ENCODE measurements around the gene DTYMK. TPM values are rescaled to one million over a fixed set of nuclear protein-coding genes. Genes with fewer than 3 reads are reported as not detected.

The DTYMK gene
- total RNA-seq, 2 experiments from 2014 or later, result 88.0 to 93.8 TPM

Other genes starting within 250 kb of the DTYMK start
- 10 to 100 TPM; 81.2 to 88.4 TPM for gene STK25, start 178.2 kb downstream of the DTYMK start, total RNA-seq
- gene BOK, start 128.1 kb downstream of the DTYMK start, total RNA-seq, result not detected
- gene THAP4, start 49.7 kb downstream of the DTYMK start, total RNA-seq, result 10 to 100 TPM; 36.4 to 38.8 TPM
- 10 to 100 TPM; 71.5 to 82.5 TPM for gene ATG4B, start 49.1 kb downstream of the DTYMK start, total RNA-seq
- gene ING5, start 15.2 kb upstream of the DTYMK start, total RNA-seq, result 10 to 100 TPM; 41.0 to 43.8 TPM
- gene D2HGDH, start 47.8 kb upstream of the DTYMK start, total RNA-seq, result 10 to 100 TPM; 19.4 to 23.1 TPM
- not detected for gene GAL3ST2, start 90.0 kb upstream of the DTYMK start, total RNA-seq
- gene NEU4, start 122.4 kb upstream of the DTYMK start, total RNA-seq, result not detected
- gene PDCD1, start 172.1 kb upstream of the DTYMK start, total RNA-seq, result 1 to 10 TPM; 6.9 to 8.3 TPM
- not detected for gene RTP5, start 182.9 kb upstream of the DTYMK start, total RNA-seq